Measurements from ENCODE around the gene ANKRD11. TPM values are rescaled to one million over a fixed set of nuclear protein-coding genes. Genes with fewer than 3 reads are reported as not detected.

The ANKRD11 gene
- total RNA-seq, 1 donor from 2014 or later = 164 TPM

DNA sequence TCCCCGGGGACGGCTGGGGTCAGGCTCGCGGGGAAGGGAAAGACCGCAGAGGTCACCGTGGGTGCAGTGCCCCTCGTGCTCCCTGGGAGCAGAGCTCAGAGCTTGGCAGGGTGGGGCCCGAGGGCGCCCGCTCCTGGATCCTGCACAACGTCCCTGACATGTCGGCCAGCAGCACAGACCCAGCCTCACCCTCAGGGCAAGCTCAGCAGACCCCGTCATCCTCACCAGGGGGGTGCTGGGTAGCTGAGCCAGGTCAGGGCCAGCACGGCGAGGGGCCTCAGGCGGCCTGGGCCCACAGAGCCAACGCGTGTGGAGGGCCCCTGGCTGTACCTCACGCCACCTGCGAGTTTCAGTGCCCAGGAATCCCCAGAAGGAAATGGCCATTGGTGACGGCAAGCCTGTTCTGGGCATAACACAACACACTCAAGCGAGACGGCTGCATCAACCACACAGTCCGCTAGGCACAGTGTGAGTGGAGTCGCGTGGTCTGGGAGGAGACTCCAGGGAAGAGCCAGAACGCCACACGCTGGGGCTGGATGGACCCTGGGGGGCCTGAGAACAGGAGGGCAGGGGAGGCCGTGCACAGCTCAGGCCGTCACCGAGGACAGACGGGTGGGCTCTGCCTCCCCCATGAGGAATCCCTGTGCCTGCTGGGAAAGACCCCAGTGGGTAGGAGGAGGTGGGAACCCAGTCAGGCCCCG, 212.6 kb downstream of the ANKRD11 start:
- H3K4me1 Mint-ChIP-seq = peaks cover 4% of the 10 kb centered on the region

DNA sequence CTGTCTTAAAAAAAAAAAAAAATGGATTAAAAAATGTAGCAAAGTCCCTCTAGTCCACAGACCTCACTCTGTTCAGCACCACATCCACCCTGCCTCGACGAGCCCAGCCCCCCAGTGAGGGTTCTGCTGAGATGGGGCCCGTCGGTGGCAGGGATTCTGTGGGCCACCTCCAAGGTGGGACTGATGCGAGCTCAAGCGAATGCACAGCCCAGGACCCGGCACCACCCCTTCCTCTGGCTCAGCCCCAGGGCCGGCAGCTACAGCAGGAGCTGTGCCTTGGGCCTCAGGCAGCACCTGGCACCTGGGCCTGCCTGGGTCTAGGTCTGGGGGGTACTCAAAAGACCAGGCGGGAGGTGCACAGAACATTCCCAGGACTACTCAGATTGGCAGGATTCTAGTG, 213.3 kb downstream of the ANKRD11 start:
- Mint-ChIP-seq H3K4me3 (no peak overlapping the region), H3K27me3 (ENCODE audit: low read depth) (no peaks in the 10 kb centered on the region), H3K9me3 (no peaks in the 10 kb centered on the region), H3K27ac (ENCODE audit: unreplicated experiment) (no peak overlapping the region), H3K4me1 (peaks cover 4% of the 10 kb centered on the region), H3K36me3 (ENCODE audit: low read depth) (peaks cover 9% of the 10 kb centered on the region)
- DNase-seq (ENCODE audit: low read depth, low spot score) = no peak
- TF ChIP-seq CTCF (conservative IDR thresholded peaks at IDR 0.05) = no peak

More for the DNA sequence above, 212.6 kb downstream of the ANKRD11 start:
- DNase-seq (ENCODE audit: low read depth, low spot score) = no peak
- H3K4me3 Mint-ChIP-seq = no peak overlapping the region
- TF ChIP-seq CTCF (conservative IDR thresholded peaks at IDR 0.05) = no peak
- no peaks in the 10 kb centered on the region for H3K27me3 Mint-ChIP-seq (ENCODE audit: low read depth)
- H3K27ac Mint-ChIP-seq (ENCODE audit: unreplicated experiment) = no peak overlapping the region
- no peaks in the 10 kb centered on the region for H3K9me3 Mint-ChIP-seq
- H3K36me3 Mint-ChIP-seq (ENCODE audit: low read depth) = peaks cover 6% of the 10 kb centered on the region

DNA sequence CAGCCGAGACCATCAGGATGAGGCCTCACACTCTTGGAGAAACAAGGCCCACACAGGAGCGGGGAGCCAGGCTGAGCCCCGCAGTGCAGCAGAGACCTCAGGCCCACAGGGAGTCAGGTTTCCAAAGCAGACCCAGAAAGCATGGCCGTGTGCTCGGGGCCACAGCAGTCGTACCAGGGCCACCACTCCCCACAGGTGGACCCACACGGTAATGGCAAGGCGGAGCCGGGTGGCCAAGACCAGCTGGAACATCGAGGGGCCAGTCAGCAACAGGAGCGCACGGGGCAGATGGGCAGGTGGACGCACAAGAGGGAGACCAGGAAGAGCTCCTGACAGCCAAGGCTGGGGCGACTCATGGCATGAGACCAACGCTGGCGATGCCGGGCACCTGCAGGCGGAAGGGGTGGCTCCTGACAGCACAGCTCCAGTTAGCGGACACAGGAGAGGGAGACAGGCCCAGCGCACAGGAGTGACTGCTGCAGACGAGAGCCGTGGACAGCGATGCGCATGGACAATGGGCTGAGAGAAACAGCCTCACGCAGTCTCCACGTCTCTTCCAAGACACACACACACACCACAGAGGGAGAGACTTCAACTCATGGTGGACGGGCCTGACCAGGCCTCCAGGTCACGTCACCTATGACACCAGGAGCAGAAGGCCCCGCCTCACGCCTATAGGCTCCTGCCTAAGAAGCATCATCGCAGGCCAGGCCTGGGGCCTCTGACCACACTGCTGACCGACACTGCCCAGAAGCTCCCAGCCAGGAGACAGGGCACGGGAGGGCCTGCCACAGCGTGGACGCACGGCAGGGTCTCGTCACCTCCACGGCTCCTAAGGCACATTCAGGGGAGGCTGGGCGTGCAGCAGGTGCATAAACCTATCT, 214.3 kb downstream of the ANKRD11 start:
- Mint-ChIP-seq H3K27ac (ENCODE audit: unreplicated experiment) (peak overlapping the region; percentile 78), H3K36me3 (ENCODE audit: low read depth) (peaks cover 16% of the 10 kb centered on the region), H3K9me3 (no peaks in the 10 kb centered on the region), H3K4me1 (peaks cover 4% of the 10 kb centered on the region), H3K27me3 (ENCODE audit: low read depth) (no peaks in the 10 kb centered on the region), H3K4me3 (peak overlapping the region; percentile 19)
- no peak for DNase-seq (ENCODE audit: low read depth, low spot score)
- no peak for TF ChIP-seq CTCF (conservative IDR thresholded peaks at IDR 0.05)

DNA sequence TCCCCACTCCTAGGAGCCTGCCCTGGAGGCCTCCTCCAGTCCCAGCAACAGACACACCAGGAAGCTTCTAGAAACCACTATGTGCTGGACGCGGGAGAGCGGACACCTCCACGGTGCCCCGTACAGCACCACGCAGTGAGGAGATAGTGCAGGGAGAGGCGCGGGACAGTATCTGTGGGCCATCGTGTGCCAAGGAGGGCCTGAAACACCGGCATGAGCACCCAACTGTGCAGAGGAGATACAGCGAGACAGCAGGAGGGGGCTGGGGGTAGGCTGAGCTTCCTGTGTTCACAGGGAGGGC, 215.1 kb downstream of the ANKRD11 start:
- Mint-ChIP-seq H3K4me3 (peak overlapping the region; percentile 12), H3K27ac (ENCODE audit: unreplicated experiment) (no peak overlapping the region), H3K27me3 (ENCODE audit: low read depth) (no peaks in the 10 kb centered on the region), H3K4me1 (peaks cover 4% of the 10 kb centered on the region), H3K36me3 (ENCODE audit: low read depth) (peaks cover 16% of the 10 kb centered on the region), H3K9me3 (no peaks in the 10 kb centered on the region)
- no peak for DNase-seq (ENCODE audit: low read depth, low spot score)
- no peak for TF ChIP-seq CTCF (conservative IDR thresholded peaks at IDR 0.05)

DNA sequence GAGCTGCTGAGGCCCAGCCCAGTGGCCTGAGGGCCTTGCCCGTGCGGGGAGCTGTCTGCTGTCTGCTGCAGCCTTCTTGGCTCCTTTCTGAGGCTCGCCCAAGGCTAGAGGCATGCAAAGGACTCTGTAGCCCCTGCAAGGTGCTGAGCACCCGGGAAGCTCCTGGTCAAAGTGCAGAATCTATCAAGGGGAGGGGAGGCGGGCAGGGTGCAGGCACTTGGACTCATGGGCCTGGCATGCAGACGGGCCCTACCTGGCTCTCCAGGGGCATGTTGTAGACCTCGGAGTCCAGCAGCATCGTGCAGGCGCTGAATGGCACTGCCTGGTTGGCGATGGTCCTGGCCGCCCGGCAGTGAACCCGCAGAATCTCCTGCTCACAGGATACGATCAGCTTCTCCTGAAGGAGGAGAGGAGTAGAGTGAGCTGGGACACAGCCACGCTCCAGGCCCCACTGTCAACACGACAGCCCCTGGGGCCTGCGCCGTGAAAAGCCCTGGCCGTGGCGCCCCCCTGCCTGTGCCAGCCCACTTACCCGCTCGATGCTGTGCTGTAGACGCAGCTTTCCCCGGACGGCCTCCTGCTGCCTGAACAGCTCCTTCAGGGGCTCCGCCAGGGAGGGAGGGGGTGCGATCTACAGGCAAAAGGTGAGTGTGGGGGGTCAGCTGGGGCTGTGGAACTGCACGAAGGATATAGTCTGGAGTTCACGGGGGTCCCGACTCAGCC, 215.6 kb downstream of the ANKRD11 start:
- no peak overlapping the region for H3K4me3 Mint-ChIP-seq
- H3K27me3 Mint-ChIP-seq (ENCODE audit: low read depth) = no peaks in the 10 kb centered on the region
- no peak overlapping the region for H3K27ac Mint-ChIP-seq (ENCODE audit: unreplicated experiment)
- DNase-seq (ENCODE audit: low read depth, low spot score) = no peak
- no peaks in the 10 kb centered on the region for H3K9me3 Mint-ChIP-seq
- no peak for TF ChIP-seq CTCF (conservative IDR thresholded peaks at IDR 0.05)
- peaks cover 17% of the 10 kb centered on the region for H3K36me3 Mint-ChIP-seq (ENCODE audit: low read depth)
- H3K4me1 Mint-ChIP-seq = peaks cover 4% of the 10 kb centered on the region
